Measurements from ENCODE around the gene RIBC2.
A peak's percentile ranks its signal among the peaks of the same experiment; 100 is the strongest.
"Not testable (repeated sequence)": the region's sequence is repeated elsewhere in the genome, so short reads cannot be mapped to it uniquely, and the experiment has no call there.

RIBC2 gene, protein sequence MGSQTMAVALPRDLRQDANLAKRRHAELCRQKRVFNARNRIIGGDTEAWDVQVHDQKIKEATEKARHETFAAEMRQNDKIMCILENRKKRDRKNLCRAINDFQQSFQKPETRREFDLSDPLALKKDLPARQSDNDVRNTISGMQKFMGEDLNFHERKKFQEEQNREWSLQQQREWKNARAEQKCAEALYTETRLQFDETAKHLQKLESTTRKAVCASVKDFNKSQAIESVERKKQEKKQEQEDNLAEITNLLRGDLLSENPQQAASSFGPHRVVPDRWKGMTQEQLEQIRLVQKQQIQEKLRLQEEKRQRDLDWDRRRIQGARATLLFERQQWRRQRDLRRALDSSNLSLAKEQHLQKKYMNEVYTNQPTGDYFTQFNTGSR

DNA sequence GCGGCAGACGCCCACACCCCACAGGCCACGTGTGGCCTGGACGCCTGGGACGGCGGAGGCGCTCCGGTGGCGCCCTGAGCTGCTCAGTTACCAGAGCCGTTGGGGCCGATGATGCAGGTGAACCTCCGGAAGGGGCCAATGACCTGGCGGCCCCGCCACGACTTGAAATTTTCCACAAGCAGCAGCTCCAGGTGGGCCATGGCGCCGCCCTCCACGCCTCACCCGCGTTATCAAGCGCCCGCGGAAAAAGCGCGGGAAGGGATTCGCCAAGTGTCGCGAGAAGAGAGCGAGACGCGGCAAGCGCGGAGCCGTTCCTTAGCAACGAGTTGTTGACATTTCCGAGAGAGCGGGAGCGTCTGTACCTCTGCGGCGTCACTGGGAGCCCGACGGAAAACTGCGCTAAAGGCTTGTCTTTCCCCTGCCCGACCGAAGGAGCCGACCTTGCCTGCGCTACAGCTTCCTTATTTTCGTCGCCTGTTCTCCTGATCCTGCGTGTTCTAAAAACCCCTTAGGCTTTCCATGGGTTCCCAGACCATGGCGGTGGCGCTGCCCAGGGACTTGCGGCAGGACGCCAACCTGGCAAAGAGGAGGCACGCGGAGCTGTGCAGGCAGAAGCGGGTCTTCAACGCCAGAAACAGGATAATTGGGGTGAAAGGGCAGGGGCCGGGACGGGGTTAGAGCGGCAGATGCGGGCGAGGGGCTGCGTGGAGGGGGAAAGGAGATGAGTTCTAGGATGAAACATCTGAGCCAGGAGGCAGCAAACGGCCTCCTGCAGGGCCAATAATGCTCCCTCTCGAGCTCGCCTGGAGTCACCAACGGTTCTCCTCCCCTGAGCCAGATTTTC, at the start of gene RIBC2, which contains the start of gene SMC1B:
Gene RIBC2, plus strand, starts transcription at position 326 of the 844 bp plus-strand sequence. Its CDS starts 194 bp downstream, at position 520.
Gene SMC1B, minus strand, starts transcription at position 232 of the 844 bp plus-strand sequence. Its CDS starts 32 bp downstream, at position 200.
- DNase-seq: peak; percentile 60

DNA sequence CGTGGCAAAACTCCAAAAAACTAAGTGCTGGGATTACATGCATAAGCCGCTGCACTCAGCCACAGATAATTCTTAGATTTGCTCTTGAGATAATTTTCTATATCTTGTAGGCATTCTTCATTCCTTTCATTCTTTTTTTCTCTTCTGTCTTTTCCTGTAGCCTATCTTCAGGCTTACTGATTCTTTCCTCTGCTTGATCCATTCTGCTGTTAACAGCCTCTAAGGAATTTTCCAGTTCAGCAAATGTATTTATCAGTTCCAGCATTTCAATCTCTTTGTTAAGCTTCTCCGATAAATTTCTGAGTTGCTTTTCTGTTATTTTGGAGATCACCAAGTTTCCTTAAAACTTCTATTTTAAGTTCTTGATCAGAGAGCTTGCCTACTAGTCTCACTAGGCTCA, 46.8 kb upstream of the RIBC2 start:
- DNase-seq: no peak

DNA sequence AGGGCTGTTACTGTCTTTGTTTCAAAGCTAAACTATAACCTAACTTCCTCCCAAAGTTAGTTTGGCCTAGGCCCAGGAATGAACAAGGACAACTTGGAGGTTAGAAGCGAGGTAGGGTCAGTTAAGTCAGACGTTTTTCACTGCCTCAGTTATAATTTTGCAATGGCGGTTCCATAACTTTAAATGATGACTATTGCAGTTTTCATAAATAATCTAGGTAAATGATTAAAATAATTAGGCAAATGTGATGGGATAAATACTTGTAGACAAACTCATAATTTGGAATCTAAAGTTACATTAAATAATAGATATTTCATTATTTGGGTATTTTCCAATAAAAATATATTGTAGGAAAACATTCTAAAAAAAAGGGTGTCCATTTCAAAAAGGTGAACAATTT, 39.9 kb upstream of the RIBC2 start:
- DNase-seq: not testable (repeated sequence)

DNA sequence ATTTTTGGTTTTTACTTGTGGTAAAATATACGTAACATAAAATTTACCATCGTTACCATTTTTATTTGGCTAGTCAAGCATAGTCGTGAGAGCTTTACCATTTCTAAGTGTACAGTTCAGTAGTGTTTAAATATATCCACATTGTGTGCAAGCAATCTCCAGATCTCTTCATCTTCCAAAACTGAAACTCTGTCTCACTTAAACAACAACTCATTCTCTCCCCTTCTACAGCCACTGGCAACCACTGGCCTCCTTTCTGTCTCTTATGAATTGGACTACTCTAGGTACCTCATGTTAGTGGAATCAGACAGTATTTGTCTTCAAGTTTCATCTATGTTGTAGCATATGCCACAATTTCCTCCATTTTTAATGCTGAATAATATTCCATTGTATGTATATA, 37.5 kb upstream of the RIBC2 start:
- DNase-seq: no peak

DNA sequence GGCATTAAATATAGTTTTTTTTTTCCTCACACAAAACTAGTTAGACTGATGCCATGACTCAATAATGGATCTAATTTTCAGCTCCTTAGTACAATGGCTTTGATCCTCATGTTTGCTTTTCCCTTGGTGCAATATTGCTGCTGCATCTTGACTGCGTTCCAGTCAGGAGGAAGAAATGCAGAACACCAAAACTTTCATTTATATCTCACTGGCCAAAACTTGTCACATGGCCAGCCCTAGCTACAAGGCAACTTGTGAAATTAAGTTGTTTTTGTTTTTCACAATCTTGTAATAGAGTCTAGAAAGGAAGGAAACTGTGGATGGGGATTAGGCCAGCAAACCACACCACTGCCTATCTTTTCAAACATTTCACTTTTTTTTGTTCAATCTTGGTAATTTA, 36.8 kb upstream of the RIBC2 start:
- no peak for DNase-seq

DNA sequence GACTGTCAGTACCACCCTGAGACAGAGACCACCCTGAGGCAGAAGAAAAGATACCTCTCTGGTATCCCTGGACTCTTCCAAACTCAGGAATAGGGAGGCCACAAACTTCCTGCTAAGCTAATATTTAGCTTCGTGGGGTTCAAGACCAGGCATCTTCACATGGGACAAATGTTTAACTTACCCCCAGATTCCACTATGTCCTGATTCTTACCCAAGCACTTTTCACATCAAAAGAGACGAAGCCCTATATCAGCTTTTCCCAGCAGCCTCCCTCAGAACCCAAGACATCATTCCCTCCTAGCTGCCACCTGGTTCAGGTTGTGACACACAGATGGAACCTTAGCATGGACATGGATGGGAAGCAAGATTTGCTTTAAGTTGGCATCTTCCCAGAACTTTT, 32.1 kb upstream of the RIBC2 start:
- no peak for DNase-seq

DNA sequence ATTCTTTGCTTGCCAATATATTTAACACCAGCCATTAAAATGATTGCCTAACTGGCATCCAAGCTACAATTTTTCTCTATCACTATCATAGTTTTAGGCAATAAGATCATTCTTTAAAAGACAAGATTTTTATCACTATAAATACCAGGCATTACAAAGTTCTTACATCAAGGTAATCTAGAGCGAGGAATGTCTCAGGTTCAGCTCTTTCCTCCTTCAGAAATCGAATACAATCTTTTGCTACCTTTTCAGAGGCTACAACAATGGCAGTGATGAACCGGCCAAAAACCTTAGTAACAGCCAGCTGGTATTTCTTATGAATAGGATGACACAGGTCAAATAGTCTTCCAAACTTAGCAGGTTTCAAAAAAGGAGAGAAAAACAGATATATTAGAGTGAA, 23.9 kb upstream of the RIBC2 start:
- DNase-seq: no peak

DNA sequence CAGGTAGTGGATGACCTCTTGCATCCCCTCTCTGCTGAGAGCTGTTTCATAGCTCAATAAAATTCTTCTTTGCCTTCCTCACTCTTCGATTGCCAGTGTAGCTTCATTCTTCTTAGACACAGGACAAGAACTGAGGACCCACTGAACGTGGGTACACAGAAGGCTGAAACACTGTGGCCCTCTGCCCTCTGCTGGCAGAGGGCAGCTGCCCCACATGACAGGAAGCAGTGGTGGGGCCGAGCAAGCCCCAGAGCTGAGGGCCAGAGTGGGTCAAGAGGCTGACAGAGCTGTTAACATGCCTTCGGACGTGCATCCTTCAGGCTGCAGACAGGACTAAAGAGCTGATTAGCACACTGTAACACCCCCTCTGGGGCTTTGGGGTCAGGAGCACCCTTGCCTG, 15.7 kb upstream of the RIBC2 start:
- DNase-seq: no peak

DNA sequence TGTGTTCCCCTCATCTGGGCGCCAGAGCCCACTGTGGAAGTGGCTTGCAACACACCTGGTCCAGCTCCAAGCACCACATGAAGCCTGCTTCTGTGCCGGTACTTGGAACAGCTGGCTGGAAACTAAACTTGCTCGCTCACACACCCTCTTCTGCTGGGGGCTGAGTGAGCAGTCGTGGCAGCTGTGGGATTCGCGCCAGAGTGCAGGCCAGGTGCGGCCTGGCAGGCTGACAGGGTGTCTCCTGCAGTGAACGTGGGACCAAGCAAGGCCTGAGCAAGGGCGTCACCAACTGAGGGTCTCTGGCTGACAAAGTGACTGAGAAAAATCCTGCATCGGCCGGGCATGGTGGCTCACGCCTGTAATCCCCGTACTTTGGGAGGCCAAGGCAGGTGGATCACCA, 15.3 kb upstream of the RIBC2 start:
- no peak for DNase-seq

DNA sequence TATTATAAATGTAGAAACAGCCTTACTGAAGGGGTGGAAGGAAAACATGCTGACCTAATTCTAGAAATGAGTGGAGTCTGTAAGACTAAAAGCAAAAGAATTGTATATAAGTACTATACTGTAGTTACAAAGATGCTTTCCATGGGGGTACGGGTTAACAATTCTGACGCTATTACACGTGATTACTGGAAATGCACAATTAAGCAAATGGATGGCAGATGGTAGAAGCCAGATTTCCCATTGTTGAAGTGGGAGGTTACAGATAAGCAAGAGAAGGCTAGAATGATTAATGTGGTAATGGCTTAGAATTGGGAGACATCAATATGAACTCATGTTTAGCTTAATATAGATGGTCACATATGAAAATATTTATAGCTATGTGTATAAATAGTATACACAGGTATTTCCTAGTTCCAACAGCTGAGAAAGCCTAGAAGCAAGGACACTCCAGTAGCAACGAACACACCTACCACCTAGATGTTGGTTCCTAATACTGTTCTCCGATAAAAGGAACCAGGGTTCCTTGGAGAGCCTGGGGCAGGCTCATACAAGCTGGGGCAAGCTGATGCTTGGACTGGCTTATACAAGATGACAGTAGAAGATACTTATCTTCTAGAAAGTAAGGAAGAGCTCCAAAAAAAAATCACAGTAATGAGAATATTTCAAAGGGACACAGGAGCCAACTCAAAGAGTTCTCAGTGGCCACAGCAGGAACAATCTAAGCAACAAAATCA, 13.6 kb upstream of the RIBC2 start:
- DNase-seq: no peak

DNA sequence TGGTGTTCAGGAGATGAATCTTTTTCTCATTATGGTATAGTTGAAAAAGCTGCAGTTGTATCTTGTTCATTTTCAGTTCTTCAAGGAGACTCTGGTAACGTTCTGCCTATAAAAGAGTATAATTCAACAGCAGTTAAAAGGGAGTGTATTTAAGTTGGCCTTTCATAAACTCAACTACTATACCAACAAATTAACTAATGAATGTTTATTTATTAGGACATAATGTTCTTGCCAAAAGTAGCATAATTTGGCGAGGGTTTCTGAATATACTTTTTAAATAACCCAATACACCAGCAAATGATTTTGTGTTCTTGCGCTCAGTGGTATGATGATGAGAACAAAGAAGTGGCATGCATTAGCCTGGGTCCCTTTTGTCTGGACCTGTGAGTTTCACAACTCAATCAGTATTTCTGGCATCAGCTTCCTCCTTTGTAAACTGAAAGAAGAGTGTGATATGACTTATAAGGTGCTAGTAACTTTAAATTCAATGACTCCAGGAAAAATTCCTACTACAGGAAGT, 11.0 kb upstream of the RIBC2 start:
- no peak for DNase-seq

DNA sequence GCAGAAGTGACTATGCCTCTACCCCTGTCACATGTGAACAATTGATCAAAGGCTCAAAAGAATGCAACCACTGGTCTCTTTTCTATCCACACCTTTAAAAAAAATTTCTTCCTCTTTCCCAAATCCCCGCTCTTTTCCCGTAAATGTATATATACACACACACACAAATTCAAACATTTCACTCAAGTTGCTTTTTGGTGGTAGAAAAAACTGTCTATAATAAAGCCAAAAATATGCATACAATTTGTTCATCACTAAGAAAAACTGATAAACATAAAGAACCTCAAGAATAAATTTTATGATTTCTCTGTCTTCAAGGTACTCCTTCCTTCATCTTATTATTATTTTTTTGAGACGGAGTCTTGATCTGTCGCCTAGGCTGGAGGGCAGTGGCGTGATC, 5.7 kb upstream of the RIBC2 start:
- no peak for DNase-seq

DNA sequence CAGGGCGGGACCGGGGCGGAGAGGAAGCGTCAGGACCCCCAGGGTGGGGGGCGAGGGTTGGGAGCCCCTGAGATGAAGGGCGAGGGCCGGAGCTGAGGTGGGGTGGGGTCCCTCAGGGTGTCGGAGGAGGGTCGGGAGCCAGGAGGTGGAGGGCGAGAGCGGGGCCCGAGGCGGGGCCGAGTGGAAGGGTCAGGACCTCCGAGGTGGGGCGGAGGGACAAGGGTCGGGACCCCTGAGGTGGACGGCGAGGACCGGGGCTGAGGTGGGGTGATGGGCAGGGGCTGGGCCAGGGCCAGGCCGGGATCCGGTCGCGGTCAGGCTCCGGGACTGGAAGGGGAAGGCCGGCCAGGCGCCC, 503 bp upstream of the RIBC2 start:
- DNase-seq: no peak

DNA sequence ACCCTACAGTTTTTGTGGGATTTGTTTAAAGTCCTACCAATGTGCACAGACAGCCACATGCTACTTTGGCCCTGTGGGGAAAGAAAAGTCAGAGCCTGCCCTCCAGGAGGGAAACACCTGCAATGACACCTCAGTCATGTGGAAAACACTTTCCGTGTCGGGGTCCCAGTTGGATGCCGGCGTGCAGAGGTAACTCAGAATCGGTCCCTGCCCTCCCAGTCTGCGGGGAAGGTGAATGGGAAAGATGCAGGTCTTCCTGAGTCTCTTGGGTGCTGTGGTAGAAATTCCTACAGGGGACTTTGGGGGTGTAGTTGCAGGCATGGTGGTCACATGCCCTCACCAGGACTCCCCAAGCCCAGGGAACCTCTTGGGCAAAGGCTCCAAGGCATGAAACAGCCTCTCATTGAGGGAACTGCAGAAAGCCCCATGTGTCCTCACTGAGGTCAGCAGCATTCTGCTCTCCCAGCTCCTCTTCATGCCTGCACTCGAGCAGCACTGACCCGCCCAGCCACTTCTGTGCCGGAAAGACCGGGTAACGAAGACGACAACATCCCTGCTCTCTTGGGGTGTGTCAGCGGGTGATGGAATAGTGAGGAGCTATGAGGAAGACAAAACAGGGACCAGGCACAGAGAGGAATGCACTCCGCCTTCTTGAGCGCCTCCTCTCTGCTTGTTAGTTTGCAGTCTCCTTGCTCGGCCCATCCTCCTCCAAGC, 4.7 kb downstream of the RIBC2 start:
- no peak for DNase-seq

DNA sequence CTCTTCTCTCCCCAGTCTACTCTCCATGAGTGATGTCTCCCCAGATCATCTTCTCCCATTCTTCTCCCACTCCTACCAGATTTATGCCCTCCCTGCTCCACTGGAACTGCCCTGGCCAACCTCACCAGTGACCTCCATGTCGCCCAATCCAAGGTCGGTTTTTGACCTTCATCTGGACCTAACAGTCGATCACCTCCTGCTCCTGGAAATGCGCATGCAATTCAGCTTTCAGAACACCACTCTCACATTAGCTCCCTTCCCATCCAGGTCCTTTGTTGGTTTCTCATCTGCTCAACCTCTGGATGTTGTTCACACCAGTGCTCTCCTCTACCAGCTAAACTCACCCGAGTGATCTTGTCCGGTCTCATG, 5.3 kb downstream of the RIBC2 start:
- no peak for DNase-seq

DNA sequence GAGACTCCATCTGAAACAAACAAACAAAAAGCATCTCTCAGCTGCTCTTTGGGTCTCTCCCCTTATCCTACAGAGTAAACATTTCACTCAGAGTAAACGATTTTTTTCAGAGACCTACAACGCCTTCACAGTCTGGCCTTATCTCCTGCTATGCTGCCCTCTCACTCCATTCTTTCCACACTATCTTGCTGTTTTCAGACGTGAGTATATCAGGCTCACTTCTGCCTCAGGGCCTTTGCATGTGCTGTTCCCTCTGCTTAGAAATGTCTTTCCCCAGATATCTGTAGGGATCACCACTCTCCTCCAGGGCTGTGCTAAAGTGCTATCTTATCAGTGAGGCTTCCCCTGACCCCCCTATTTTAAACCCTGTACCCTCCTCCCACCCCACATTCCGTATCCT, 6.5 kb downstream of the RIBC2 start:
- DNase-seq: no peak

DNA sequence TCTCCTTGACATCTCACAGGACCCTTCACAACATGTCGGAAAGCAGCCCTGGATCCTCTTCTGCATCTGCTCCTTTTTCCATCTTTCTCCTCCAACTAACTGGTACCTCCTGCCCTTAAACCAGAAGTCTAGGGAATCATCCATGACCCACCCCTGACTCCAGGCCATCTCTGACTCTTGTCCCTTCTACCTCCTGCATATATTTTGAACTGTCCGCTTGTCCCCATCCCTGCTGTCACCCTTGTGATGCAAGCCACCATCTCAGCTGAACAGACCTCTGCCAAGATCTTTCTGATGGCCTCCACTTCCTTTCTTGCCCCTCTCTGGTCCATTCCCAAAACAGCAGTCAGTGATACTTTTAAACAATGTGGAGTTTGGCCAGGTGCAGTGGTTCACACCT, 7.0 kb downstream of the RIBC2 start:
- no peak for DNase-seq

DNA sequence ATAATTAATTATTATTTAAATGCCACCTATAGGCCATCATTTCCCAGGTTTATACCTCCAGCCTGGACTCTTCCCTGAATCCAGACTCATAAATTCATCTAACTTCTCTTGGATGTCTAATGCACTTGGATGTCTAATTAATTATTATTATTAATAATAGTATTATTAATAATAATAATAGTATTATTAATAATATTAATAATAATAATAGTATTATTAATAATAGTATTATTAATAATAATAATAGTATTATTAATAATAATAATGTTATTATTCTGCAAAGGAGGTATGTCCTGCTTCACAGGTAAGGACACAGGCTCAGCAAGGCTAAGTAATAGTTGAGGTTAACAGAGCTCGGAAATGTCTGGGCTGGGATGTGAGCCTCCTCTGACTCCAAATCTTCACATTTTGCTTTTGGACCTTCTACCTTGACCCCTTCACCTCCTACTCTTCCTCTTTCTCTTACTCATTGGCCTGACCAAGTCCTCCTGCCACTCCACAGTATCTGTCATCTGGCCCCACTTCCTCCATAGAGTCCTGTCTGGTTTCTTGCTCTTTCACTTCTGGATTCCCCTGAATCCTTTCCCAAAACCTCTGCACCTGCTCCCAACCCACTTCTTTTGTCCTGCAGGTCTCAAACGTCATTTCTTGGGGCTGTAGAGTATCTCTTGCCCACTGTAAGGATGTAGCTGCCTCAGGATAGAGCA, 8.0 kb downstream of the RIBC2 start:
- no peak for DNase-seq

DNA sequence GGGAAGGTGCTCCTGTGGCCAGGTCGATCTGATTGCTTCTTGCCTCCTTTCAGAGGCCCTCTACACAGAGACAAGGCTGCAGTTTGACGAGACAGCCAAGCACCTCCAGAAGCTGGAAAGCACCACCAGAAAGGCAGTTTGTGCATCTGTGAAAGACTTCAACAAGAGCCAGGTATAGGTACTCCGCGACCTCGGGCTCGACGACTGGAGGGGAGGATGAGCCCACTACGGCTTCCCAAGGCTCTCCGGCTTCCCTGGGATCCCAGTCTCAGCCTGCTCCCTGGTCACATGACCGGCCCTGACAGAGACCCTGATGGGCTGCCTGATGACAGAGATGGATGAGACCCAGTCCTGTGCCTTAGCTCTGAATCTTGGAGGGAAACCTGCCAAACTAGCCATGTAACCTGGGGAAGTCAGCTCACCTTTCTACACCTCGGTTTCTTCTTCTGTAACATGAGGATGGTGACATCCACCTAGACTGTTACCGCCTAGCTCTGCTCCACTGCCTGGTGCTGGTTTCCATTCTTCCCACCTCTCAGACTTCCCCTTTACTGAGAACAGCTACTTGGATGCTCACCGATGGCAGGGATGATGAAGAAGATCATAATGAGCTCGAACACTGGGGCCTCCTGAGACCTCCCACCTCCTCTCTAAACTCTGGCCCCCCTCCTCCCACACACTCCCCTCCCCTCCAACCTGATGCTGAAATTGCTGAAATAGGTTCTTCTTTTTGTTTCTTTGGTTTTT, 8.9 kb downstream of the RIBC2 start:
- DNase-seq: no peak

DNA sequence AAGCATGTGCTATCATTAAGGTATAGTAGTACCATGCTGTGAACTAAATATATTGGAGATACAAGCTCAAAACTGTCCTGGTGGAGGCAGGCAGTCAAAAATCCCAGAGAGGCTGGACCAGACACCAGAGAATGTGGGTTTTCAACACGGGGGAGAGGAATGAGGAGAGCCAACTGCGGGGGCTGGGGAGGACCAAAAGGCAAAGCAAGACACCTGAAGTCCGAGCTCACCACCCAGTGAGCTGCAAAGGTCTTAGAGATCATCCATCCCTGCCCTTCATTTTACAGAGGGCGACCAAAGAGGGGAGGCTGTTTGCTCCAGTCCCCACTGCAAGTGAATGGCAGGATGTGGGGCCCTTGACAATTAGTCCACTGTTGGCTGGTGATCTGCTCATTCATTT, 10.0 kb downstream of the RIBC2 start:
- DNase-seq: no peak

DNA sequence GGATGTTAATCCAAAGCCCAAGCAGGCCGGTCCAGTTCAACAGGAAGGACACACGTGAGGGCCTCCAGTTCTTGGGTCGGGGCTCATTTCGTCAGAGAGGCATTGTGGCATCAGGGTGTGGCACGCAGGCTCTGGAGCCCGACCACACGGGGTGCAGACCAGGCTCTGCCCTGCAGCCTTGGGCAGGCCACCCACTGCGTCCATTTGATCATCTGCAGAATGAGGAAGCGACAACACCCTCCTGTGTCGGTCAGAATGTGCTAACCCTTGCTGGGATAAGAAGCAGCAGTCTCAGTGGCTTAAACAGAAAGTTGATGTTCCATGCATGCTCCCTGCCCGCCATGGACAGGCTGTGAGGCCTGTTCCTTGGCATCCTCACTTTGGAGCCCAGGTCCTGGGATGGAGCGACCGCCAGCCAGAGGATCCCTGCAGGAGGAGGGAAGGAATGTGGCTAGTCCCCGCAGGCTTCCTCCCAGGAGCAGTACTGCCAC, 10.8 kb downstream of the RIBC2 start:
- no peak for DNase-seq
